Stimulated activated CD4-positive, alpha-beta T cell treated with anti-CD3 and anti-CD28 coated beads, Interleukin-2, amount 100 ng/mL, for 48 hours (primary cell): ENCODE results near the gene COL20A1.
"Not testable (repeated sequence)": the region's sequence is repeated elsewhere in the genome, so short reads cannot be mapped to it uniquely, and the experiment has no call there.

Source experiments
- DNase-seq, 2 donors: peaks; one replicate each; pipeline ENCODE4 v3.0.0-alpha.2; 2020

Gene COL20A1

DNA sequence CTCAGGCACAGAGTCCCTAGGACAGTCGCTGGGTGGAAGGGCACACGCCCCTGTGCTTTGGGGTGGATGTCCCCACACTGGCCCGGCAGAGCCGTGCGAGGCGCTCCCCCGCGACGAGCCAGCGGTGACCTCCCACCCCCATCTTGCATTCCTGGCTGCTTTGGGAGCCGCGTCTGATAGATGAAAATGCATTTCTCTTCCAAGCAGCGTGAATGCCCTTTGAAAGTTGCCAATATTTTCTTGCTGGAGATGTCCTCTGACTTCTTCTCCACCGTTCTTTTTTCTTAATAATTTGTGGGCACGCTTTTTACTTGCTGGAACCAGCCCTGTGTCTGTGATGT is 29.9 kb downstream of the COL20A1 start:
- no peak for DNase-seq

DNA sequence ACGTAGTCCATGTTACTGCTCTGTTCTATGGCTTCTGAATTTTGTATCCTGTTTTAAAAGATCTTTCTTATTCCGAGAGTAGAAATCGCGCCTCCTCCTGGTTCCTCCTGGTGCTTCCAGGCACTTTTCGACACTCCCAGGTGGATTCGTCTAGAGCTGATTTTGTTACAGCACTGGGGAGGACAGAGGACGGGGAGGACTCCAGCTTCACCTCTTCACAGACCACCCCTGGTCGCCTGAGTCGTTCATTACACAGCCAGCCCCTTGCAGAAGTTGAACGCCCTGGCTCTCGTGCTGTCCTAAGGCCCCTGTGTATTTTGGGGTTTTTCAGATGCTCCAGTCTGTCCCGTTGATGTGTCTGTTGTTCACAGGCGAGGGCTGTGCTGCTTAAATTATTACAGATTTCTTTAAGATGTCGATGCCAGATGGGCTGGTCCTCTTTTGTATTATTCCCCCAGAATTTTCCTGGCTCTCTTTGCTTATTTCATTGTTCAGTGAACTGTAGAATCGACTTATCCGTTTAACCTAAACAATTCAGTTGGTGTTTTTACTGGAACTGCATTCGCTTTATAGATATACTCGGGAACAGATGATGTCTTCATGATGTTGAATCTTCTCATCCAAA is 30.5 kb downstream of the COL20A1 start:
- DNase-seq = no peak

DNA sequence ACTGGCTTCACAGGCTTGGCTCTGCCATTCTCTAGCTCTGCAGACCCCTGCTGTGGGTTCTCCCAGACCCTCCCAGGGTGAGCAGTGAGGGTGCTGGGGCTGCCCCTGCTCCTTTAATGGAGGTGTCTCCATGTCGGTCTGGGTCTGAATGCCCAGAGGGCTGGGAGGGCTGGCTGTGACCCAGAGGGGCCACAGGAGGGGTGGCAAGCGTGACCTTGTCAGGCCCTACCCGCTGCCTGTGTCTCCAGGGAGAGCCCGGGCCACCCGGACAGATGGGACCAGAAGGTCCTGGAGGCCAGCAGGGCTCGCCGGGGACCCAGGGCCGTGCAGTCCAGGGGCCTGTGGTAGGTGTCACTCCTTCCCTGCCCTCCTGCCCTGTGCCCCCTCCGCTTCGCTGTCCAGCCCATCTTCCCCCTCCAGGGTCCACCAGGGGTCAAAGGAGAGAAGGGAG is 32.1 kb downstream of the COL20A1 start:
- DNase-seq = no peak

DNA sequence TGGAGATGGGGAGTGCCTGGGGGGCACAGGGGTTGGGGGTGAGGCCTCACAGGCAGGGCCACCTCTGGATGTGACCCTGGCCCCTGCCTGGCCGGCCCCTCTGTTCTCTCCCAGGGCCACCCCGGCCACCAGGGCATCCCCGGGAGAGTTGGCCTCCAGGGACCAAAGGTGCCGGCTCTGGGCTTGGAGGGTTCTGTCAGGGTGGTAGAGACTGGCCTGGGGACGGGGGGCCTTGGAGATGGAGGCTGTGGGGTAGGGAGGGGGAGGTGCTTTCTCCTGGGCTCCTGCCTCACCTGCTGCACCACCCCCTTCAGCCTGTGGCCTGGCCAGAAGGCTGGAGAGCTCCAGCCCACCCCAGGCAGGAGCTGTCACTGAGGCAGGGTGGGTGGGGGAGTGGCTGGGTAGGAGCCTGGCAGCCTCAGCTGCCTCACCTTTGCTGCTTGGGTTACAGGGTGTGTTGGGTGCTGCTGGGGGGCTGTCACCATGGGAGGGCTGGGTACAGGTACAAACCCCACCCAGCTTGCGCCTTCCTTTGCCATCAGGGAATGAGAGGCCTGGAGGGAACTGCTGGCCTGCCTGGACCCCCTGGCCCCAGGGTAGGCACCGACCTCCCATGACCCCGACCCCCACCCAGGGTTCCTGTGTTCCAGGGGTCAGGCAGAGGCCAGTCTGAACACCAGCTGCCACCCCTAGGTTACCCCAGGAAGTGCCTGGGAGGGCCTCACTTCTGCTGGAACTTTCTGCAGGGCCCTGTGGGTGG is 32.7 kb downstream of the COL20A1 start:
- no peak for DNase-seq

DNA sequence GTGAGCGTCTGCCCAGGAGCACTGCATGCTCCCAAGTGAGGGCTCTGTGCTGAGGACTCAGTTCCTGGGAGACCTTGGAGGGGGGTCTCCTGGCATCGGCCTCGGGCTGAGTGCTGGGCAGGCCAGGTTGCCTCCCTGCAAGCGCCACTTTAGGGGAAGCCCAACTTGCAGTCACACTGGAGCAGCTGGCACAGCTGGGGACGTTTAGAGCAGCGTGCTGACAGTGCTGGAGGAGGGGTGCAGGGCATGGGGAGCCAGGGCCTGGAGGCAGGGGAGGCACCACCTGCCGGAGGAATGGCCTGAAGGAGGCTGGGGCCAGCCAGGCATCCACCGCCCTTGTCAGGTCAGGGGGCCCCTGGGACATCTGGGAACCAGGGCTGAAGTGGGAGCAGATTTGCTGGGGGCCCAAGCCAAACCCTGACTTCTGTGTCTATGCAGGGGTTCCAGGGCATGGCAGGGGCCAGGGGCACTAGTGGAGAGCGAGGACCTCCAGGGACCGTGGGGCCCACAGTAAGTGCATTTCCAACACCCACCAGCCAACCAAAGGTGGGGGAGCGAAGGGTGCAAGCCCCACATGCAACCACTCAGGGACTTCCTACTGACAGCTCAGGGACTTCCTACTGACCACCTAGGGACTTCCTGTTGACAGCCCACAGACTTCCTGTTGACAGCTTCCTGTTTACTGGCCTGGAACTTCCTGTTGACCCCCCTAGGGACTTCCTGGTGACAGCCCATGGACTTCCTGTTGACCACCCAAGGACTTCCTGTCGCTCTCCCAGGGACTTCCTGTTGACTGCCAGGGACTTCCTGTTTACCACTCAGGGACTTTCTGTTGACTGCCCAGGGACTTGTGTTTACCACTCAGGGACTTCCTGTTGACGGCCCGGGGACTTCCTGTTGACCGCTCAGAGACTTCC is 33.6 kb downstream of the COL20A1 start:
- no peak for DNase-seq

DNA sequence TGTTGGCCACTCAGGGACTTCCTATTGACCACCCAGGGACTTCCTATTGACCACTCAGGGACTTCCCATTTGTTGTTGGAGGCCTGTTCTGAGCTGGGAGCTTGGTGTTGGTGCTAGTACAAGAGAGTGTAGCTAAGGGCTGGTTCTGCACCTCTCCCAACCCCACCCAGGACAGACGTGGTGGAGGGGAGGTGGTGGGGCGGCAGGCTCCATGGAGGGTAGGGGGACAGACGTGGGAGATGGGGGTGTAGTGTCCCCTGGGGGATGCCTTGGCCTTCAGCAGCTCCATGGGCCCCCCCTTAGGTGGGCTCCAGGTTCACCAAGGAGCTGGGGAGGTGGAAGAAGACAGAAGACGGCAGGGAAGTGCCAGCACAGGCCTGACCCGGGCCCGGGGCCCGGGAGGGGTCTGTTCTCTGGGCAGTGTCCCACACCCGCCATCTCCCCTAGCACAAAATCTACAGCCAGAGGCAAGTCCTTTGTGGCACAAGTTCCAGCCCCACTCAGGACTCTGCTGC is 34.3 kb downstream of the COL20A1 start:
- no peak for DNase-seq

DNA sequence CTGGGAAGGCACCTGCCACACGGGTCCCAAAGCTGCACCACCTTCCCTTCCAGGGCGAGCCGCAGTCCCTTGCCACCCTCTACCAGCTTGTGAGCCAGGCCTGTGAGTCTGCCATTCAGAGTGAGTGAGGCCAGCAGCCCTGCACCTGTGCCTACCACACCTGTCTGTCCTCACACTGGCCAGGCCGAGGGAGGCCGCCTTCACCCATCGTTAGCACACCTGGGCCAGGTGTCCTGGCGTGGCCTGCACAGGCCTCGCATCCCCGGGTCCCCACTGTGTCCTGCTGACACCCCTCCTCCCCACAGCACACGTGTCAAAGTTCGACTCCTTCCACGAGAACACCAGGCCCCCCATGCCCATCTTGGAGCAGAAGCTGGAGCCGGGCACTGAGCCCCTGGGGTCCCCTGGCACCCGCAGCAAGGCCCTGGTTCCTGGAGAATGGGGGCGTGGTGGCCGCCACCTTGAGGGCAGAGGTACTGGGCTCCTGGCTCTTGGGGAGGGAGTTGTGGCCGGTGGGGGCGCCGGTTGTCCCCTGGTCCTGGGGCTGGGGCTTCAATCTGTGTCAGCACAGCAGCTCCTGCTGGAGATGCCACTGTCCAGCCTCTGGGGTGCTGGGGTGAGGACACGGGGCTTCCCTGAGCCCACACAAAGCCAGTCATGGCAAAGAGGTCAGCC is 35.2 kb downstream of the COL20A1 start:
- DNase-seq = no peak

DNA sequence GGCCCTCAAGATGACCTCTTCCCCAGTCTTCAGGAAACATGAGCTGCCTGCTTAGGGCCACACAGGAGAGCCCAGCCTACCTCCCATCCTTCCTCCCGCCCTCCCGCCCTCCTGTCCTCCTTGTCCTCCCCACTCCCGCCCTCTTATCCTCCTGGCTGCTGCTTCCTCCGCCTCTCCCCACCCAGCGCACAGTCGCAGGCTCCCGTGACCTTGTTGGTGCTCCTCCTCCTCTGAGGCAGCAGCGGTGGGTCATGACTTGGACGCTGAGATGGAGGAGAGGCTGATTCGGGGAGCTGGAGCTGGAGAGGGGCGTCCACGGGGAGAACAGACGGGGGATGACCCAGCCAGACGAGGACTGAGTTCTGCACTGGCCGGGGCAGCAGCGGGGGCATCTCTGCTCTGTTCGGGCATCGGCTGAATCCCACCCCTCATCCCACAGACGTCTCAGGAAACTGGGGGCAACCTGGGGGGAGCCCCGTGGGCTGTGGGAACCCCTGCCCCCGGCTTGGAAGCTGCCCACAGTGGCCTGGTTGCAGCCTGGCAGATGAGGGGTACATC is 35.8 kb downstream of the COL20A1 start:
- no peak for DNase-seq

DNA sequence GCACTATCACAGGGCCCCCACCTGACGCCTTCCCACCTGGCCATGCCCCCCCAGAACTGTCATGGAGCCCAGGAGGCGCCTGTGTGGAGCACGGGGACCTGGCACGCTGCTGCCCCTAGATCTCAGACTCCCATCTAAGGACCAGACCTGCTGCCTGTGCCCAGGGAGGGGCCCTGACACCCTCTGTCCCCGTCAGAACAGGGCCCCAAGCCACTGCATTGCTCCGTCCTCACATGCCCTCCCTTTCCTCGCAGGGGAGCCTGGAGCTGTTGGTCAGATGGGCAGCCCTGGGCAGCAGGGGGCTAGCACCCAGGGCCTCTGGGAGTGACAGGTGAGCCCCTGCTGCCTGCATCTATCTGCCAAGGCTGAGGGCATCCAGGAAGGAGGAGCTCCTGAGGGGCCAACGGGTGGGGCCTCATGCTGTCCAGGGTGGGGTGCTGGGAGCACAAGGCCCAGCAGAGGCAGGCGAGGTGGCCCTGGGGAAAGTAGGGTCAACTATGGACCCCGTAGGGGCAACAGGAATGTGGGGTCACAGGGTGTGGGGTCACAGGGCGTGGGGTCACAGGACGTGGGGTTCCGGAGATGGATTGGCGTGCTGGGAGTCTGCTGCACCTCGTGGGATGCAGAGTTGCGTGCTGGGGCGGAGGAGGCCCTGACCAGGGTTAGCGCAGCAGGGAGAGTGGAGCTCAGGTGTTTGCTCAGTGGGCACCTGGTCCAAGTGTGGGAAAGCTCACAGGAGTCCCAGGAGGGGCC is 36.5 kb downstream of the COL20A1 start:
- DNase-seq = no peak

DNA sequence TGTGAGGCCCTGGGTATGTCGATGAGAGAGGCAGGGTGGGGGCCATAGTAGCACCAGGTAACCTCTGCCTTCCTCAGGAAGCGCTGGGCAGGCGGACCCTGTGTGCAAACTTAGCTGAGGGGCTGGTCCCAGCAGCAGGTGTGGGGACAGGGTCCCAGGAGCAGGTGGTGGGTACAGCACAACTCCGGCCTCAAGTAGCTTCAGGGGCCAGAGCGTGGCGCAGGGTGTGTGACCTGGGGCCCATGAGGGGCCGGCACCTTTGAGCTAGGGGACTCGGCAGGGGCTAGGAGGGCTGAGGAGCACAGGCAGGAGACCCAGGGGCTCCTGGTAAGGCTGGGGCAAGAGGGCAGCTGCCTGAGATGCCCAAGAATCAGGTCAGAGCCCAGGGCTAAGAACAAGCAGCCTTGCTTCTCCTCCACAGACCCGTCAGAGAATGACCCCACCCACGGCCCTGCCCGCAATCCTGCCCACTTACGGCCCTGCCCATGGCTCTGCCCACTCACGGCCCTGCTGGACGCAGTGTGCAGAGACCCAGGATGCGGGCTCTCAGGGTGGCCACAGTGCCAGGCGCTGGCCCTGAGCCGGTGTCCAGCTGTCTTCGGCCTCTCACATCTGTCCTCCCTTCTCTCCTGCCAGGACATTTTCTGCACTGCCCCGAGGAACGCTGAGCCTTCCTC is 37.2 kb downstream of the COL20A1 start:
- DNase-seq = no peak

DNA sequence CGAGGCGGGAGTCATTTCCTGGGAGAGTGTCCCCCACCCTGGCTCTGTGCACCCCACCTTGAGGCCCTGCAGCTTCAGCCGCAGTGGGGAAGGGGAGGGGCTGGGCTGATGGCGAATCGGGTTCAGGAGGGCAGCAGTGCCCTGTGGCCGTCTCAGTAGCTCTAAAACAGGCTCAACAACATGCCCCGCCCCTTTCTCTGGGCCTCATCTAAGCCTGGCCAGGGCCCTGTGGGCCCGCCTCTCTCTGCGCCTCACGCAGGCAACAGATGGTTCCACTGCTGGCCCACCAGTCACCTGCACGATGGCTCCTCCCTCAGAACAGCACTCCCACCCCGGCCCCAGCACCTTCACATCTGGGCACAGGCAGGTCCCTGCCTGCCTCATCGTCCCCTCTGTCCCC is 38.0 kb downstream of the COL20A1 start:
- DNase-seq = no peak

DNA sequence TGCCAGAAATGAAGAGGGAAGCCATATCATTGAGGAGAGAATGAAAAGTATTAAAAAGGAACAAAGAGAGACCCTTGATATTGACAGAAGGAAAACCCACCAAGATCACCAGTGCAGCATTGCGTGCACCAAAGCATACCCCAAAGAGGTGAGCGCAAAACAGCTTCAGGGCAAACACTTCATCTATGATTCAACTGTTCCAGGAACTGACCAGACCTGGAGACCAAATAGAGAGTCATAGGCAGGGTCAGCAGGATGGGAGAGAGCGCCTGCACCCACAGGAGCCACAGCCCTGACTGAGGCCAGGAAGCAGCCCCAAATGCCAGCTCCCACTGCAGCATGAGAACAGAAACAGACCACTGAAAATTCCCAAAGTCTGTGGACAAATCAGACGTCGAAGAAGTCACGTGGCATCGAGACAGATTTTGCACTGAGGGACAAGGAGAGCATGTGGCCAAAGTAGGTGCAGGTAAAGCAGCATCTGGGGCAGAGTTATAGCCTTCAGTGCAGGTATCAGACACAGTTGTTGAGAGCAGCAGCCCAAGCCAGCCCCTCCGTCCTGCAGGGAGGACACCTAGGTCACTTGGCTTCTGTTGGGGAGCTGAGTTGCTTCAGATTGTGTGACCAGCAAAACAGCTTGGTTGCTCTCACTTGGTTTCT is 38.9 kb downstream of the COL20A1 start:
- DNase-seq = no peak

DNA sequence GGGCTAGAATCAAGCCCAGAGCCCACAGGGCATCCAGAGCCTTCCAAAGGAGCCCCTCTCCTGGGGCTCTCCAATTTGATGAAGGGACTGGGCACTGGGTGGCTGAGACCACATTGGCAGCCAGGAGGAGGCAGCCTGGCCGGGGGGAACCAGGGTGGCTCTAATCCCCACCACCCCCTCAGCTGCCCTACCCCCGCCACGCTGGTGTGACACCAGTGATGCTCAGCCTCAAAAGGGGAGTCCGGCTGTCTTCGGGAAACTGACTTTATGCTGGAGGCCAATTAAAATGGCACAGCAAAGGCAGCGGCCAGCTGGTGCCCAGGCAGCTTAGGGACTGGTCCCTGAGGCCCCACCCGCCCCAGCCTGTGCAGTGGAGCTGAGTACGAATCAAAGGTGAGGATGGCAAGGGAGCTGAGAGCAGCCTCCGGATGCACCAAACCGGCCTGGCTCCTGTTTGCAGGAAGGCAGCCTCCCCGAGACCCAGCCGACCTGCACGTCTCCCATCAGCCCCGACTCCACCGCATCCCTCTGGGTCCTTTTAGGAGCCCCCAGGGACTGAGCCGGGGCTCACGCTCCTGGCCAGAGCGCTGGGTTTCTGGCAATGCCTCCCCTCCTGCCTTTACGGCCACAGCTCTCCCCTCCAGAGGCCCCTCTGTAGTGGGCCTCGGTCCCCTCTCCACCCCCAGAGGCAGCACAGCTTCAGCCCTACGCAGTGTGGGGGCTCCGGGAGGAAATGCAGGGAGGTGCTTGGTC is 39.7 kb downstream of the COL20A1 start:
- no peak for DNase-seq

DNA sequence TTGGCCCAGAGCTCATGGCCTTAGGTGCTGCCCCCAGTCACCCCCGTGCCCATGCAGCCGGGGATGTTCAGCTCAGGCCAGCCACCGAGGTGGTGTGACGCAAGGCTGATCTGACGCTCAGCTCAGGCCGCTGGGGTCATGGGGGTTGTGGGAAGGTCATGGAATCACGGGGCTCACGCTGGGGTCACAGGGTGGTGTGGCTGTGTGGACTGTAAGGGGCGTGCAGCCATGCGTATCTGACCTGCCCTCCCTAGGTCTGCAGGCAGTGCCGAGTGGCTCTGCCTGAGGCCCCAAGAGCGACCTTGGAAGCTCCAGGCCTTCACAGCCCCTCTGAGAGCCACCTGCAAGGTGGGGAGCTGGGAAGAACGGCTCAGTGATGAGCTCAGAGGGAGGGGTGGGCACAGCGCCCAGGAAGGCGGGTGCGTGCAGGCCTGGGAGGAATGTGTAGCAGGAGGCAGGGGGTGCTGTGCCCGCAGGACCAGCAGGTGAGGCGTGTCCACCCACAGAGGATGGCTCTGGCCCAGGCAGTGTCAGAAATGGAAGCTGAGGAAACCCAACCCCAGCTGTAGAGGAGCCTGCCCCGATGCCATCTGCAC is 40.4 kb downstream of the COL20A1 start:
- DNase-seq = no peak

DNA sequence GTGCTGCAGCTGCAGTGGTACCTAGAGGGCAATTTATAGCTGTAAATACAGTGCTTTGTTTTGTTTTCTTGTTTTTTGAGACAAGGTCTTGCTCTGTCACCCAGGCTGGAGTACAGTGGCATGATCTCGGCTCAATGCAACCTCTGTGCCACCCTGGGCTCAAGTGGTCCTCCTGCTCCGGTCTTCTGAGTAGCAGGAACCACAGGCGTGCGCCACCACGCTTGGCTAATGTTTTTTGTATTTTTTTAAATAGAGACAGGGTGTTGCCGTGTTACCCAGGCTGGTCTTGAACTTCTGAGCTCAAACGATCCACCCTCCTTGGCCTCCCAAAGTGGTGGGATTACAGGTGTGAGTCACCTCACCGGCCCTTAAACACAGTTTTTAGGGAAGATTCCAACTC is 41.4 kb downstream of the COL20A1 start:
- no peak for DNase-seq

DNA sequence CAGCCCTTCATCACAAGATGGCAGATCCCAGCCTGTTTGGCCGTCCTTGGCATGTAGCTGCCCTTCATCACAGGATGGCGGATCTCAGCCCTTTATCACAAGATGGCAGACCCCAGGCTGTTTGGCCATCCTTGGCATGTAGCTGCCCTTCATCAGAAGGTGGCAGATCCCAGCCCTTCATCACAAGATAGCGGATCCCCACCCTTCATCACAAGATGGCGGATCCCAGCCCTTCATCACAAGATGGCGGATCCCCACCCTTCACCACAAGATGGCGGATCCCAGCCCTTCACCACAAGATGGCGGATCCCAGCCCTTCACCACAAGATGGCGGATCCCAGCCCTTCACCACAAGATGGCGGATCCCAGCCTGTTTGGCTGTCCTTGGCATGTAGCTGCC is 42.1 kb downstream of the COL20A1 start:
- not testable (repeated sequence) for DNase-seq

DNA sequence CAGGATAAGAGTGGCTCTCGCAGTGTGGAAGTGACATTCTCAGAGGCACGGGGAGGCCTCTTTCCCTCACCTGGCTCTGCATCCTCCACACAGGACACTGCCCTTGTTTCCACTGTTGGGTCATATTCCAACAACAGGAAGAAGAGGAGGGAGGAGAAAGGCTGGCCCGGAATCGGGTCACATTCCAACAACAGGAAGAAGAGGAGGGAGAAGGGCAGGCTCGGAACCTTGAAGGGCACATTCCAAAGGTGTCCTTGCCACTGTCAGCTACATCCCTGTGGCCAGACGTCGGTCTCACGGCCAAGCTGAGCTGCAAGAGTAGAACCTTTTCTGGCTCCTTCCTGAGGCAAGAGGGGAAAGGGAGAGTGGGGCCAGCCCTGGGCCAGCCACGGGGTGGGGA is 42.7 kb downstream of the COL20A1 start:
- no peak for DNase-seq

DNA sequence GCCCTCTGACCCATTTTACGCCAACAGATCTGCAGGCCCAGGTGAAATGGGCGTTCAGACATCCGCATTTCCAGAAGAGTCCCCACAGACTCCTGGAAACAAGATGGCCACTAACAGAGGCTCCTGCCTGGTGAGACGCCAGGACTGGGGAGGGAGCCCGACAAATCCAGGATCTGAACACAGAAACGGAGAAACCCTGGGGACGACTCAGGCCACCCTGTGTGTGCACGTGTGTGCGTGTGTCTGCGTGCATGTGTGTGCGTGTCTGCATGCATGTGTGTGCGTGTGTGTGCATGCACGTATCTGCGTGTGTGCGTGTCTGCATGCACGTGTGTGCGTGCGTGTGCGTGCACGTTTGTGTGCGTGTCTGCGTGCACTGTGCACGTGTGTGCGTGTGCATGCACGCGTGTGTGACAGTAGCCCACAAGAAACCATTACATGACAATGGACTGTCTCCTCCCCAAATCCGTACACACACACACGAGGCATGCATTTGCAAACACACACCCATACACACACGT is 43.3 kb downstream of the COL20A1 start:
- DNase-seq = no peak

DNA sequence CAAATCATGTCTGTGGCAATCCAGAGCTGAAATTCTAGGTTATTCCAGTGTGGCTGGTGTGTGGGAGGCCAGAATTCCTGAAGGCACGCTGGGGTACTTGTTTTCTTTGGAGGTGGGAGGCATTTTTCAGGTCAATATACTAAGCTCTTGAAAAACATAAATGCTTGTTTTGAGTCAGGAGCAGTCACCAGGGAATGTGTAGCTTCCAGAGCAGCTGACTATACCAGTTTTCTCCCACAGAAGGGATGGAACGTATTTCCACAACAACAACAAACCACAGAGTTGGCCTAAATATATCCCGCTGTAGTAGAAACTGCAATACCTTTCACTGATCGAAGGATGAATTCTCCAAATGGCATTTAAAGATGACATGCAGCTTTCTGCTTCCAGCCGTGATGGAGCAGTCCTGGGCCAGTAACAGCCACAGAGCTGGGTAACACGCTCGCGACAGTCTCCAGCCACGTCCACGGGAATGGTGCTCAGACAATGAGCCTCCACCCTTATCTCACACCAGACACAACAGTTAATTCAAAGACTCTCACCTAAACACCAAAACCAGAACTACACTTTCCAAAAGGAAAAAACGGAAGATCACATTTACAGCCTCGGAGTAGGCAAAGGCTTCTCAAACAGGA is 44.9 kb downstream of the COL20A1 start:
- no peak for DNase-seq
